Stimulated activated CD4-positive, alpha-beta T cell treated with anti-CD3 and anti-CD28 coated beads, TNF-alpha, amount 100 ng/mL, for 48 hours (primary cell): ENCODE data around the gene LRRC63.
"Not testable (repeated sequence)": the region's sequence is repeated elsewhere in the genome, so short reads cannot be mapped to it uniquely, and the experiment has no call there.

ENCODE experiments used
- DNase-seq, 3 donors: peaks; one replicate each; pipeline ENCODE4 v3.0.0-alpha.2; 2020; ENCODE audit warnings: low read depth in 3 of 3

Gene LRRC63

DNA sequence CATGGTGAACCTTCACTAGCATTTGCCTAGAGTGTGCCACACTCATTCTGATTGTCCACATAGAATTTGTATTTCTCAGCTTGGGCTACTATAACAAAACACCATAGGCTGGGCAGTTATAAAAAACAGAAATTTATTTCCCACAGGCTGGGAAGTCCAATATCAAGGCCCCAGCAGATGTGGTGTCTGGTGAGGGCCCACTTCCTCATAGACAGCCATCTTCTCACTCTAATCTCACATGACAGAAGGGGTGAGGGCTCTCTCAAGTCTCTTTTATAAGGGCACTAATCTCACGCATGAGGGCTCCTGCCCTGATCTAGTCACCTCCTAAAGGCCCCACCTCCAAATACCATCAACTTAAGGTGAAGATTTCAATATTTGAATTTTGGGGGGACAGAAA lies 53.6 kb downstream of the LRRC63 start:
- no peak for DNase-seq

DNA sequence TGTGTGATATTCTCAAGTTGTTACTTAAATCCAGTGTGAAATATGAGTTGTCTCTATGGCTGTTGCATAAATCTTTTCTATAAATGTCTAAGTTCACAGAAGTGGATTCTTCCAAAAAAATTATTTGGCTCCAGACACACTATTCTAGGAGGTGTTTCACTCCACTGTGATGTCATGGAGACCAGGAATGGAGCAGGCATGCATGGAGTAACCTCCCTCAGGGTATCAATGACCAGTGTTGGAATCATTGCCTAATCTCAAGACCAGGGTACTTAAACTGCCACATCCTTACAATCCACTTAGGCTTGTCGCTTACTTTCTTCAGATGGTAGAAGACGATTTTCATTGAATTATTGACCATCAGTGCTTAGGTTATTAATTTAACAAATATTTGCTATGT lies 55.4 kb downstream of the LRRC63 start:
- DNase-seq, result no peak

DNA sequence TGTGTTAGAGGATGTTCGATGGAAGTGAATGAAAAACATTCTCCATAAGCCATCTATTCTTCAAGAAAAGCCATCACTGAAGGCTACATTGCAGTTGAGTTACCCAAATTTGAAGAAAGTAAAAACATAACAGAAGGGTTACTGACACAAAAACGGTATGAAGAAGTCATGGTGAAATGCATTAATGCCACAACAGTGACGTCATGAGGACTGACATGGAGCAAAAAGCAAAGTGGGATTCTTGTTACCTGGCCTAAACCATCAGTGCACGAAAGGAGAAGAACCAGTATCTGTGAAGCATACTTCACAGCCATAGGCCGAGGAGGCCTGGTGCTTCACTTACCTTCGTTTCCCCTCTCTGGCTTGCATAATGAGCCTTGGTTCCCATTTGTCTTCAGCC lies 58.7 kb downstream of the LRRC63 start:
- no peak for DNase-seq

DNA sequence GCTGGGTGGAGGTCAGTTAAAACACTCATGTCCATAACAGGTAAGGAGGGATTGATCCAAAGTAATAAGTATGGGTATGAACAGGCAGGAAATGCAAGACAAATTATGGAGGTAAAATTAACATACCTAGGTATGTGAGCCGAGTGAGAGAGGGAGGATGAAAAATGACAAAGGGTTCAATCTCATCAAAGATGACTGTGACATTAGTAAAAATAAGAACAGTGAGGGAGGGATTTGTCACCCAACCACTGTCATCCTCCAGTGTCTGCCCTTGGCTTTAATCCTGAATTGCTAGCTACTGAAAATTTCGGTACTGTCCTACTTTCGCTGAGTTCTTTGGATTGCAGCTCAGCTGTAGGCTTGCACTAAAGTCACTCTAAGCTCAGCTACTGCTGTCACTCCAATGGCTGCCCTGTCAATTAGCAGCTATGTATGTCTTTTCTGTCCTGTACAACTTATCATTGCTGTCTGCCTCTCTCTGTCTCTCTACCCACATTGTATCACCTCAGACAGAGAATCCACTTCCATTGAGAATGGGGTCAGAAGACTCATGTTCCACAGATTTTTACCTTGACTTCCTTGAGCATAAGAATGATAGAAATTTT lies 62.5 kb downstream of the LRRC63 start:
- DNase-seq, result no peak

DNA sequence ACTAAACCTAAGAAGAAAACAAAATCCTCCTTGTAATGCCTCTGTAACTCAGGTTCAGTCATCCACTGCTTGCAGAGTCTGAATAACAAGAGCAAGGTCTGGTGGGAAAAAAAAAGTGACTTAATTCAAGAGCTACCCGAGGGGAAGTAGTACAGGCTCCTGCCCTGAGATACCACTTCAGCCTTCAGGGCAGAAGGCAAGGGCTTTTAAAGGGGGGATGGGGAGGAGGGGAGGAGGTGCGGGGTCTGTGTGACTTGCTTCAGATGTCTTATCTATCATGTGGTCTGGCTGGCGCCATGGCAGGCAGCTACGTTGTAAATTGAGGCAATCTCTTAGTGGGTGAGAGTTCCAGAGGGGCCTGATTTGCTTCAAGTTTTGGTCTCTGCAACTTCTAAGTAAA lies 66.7 kb downstream of the LRRC63 start:
- no peak for DNase-seq

DNA sequence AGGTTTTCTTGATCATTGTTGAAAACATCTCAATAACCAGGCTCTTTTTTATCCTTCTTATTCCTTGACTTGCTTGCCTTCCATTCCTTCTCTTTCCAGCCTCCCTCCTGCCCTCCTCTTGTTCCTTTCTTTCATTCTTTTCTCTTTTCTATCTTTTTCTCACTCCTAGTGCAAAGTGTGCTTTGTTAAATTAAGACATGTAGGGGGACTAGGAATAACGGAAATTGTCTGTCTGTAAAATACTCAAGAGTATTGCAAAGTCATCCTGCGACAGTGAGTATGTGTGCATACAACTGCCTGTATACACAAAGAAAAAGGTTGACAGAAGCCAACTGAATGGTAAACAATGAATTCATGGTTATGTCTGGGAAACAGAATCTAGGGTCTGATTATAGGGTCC lies 70.1 kb downstream of the LRRC63 start:
- DNase-seq, result no peak

DNA sequence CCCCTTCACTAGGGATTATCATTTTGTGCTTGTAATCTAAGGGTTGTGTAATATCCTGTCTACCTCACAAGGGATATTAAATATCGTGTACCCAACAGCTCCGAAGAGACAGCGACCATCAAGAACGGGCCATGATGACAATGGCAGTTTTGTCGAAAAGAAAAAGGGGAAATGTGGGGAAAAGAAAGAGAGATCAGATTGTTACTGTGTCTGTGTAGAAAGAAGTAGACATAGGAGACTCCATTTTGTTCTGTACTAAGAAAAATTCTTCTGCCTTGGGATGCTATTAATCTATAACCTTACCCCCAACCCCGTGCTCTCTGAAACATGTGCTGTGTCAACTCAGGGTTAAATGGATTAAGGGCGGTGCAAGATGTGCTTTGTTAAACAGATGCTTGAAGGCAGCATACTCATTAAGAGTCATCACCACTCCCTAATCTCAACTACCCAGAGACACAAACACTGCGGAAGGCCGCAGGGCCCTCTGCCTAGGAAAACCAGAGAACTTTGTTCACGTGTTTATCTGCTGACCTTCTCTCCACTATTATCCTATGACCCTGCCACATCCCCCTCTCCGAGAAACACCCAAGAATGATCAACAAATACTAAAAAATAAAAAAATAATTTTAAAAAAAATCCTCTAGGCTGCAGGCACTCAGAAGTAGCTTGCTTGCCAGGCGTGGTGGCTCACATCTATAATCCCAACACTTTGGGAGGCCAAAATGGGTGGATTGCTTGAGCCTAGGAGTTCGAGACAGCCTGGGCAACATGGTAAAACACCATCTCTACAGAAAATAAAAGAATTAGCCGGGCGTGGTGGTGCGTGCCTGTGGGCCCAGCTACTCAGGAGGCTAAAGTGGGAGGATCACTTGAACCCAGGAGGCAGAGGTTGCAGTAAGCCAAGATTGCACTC lies 72.4 kb downstream of the LRRC63 start:
- DNase-seq, result not testable (repeated sequence)

DNA sequence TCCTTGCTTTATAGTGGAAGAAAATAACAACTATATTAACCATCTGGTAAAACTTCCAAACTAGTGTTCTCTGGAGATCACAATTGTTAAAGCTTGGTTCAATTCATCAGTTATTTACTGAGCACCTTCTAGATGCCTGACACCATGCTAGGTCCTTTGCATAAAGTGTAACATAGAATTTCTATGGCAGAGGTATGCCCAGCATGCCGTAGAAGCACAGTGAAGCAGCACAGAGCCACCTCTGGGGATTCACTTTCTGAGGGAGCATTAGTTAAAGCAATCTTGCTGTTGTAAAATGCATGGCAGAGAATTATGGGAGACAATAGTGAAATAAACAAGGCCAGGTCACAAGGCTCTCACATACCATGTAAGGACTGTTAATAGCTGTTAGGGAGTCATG lies 75.2 kb downstream of the LRRC63 start:
- no peak for DNase-seq

DNA sequence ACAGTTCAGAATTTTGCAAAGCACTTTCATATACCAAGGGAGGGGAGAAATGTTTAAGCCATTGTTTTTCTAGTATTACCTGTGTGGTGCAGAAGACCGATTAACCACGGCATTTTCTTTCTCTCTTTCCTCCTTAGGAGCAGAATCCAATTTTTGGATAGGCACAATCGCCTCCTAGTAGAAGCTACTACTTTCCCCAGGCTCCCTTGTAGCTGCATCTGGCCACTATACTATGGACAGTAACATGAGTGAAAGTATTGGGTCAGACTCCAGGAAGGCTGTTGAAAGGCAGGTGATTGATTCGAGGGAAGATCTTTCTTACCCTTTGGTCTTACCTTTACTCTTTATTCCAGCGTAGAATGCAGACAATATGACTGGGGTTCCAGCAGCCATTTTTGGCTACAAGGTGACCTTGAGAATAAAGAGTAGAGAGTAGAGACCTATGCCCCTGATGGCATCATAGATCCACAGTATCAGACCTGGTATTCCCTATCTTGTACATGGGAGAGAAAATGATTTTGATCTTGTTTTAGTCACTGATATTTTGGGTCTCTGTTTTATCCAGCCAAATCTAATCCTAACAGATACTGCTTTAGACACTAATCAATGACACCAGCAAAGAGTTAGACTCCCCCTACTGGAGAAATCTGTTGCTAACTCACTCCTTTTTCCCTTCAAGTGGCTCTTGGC lies 77.0 kb downstream of the LRRC63 start:
- DNase-seq, result no peak

DNA sequence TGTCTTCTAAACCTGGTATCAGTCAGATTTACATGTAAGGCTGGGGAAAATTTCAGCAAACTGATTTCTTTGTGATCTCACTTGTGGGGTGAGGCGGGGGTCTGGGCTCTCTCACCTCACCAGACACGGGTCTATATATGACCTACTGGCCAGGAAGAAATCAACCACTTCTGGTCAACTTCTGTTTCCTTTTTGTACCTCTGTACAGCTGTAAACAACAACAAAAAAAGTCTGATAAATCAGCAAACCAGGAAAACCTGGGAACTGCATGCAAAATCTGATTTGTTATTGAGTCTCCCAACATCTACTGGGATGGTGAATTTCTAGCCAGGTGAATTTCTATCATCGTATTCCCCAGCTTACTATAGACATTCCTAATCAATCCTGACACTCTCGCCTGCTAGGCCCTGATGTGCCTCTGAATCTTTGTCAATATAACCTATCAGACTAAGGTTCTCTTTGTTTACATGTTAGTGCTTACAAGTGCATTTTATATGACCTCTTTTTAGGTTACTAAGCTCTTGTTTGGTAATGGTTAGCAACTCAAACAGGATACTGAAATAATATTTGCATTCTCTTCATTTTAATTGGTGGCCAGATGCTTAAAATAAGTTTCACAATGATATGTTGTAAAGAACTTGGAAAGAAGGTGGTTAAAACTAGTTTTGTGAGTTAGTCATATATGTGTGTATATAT lies 77.7 kb downstream of the LRRC63 start:
- DNase-seq, result no peak

DNA sequence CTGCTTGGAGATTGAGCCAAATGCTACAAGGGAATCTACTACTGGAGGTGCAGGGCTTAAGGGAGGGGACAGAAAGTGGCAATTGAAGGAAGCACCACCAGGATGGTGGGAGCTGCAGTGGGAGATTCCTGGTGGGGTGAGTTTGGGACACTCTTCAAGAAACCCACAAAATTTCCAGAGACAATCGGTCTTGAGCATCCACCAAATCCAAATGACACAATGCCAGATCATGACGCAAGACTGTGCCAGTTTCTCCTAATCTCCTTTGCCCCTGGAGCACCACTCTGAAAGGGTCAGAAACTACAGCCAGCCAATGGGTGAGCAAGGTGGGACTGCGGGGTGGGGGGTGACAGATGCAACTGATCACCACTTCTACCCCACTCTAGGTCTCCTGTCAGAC lies 78.7 kb downstream of the LRRC63 start:
- DNase-seq, result no peak

DNA sequence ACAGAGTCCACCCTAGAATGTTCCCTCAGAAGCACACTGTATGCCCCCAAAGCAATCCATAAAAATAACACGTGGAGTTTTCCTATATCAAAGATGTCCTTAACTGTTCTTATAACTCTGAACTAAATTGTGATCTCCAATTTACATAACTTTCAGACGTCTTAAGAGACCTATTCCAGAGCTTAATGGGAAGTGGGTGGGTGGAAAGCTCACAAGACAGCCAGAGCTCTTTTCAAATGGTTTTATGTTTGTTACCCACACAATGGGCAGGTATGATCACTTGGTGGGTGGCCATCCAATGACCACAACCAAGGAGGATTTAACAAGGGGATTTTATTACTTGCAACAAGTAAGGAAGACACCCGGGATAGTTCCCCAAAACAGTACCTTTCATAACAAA lies 81.7 kb downstream of the LRRC63 start:
- DNase-seq, result no peak

DNA sequence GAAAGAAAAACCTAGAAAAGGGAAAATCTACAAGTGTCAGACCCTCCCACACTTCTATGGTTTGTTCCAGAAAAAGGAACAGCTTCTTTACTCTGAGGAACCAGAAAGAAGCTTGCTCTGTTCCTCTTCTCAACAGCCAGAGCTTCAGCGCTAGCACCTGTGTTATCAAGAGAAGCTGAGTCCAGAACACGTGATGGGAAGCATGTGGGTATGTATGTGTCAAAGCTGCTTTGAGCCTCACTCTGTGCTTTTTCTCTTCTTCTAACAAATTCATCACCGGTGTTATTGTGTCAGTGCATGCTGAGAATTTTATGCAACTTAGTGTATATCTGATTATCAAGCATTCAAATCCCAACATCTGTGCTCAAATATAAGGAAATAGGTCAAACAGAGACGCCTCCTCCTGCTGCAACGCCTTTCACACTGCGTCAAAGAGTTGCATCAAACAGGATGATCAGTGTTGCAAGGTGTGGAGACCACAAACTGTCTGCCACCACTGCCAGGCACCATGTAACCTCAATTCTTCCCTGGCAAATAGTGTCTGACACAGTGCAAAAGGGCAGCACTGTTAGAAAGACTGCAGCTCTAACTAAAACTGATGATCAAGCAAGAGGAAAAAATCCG lies 83.9 kb downstream of the LRRC63 start:
- DNase-seq, result no peak

DNA sequence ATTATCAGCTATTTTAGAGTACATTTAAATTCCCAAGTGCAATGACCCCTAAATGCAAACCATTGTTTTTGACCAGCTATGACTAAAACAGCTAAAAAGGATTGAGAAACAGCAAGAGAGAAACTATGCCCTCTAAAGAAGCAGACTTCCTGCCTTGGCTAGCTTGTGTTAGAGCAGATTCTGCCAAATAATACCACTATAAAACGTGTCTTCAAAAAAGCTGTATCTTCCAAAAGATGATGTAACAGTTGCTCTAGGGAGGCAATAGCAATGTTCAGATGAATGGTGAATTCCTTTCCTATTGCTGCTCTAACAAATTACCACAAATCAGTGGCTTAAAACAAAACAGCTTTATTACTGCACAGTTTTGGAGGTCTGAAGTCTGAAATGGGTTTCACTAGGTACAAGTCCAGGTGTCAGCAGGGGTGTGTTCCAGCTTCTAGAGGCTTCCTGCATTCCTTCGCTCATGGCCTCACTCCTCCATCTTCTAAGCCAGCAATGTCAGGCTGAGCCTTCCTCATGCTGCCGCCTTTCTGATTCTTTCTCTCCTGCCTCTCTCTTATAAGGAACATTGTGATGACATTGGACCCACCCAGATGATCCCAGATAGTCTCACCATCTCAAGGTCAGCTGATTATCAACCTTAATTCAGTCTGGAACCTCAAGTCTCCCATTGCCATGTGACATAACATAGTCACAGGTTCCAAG lies 84.5 kb downstream of the LRRC63 start:
- no peak for DNase-seq

DNA sequence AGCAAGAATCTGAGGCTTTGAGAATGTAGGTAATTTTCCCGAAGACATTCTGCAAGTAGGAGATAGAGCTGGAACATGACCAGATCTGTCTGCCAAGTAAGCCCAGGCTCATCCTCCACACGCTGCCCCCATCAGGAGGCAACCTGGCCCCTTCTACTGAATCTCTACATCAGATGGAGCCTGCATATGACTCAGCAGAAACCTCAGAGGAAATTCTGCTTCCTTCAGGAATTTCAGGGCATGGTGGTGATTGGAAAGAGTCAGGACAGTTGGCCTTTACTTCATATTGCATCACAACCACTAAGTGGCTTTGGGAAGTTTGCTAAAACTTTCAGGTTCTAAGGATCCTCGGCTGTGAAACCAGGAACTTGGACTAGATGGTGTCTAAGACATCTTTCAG lies 85.2 kb downstream of the LRRC63 start:
- no peak for DNase-seq

DNA sequence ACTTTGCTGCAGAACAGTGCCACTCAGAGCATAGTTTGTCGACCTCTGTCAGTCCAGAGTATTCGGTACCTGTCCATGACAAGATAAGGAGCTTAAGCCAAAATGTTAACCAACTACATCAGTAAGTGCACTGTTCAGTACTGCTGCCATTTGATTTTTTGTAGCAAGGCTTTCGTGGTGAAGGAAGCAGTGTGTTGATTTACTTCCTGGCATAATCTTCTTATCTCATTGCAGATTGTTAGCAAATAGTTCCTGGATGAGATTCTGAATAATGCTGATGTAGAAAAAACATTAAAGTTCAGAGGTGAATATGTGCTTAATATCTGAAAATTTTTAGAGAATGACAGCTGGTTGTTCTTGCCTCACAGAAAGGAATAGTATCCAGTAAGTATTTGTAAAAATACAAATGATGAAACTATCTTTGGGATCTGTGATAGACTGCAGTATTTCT lies 85.7 kb downstream of the LRRC63 start:
- DNase-seq, result no peak

DNA sequence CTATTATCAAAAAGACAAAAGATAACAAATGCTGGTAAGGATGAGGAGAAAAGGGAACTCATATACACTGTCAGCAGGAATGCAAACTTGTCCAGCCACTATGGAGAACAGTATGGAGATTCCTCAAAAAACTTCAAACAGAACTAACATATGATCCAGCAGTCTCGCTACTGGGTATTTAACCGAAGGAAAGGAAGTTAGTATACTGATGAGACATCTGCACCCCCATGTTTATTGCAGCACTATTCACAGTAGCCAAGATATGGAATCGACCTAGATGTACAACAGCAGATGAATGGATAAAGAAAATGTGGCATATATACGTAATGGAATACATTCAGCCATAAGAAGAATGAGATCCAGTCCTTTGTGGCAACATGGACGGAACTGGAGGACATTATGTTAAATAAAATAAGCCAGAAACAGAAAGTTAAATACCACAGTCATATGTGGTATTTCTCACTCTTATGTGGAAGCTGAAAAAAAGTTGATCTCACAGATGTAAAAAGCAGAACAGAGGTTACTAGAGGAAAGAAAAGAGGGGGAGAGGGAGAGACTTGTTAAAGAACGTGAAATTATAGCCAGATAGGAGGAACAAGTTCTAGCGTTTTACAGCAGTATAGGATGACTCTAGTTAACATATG lies 92.1 kb downstream of the LRRC63 start:
- DNase-seq, result no peak

DNA sequence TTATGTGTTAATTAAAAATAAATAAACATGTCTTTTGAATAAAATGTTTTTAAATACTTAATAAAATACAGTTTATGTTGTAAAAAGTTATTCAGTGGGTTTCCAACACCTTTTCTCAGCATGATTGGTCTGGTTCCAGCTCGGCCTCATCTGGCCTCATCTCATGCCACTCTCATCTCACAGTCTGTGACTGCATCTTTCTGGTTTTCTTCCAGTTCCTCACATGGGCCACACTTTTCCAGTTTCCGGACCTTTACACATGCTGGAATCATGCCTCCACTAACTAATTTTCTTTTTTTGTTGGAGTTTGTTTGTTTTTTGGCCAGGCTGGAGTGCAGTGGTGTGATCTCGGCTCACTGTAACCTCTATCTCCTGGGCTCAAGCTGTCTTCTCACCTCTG lies 92.8 kb downstream of the LRRC63 start:
- no peak for DNase-seq

DNA sequence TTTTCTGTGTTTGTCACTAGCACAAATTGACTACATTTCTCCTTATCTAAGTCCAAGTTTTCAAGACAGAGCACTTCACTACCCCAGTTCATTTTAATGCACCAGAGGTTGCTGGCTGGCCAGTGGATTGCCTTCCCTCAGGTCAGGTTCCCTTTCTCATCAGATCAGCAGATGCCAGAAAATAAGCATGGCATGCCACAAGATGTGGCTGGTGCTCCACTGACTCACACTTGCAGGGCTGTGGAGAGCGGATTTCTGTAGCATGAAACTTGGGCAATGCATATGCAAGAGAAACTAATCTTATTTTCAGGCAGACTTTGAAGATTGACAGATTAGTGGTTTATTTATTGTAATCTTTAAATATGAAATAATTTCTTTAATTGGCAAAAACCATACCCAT lies 95.8 kb downstream of the LRRC63 start:
- no peak for DNase-seq

DNA sequence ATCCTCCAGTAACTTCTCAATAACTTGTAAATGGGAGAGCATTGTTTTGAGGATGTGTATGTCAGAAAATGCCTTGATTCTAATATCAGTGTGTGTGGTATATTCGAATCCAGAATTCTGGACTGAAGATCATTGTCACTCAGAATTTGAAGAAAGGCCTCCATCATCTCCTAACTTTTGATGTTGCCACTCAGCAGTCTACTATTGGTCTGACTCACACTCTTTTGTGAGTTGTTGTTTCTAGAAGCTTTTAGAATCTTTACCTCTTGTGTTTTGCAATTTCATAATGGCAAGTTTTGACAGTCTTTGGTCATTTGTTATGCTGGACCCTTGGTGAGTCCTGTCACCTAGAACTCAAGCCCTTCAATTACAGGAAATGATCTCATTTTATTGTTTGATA lies 98.3 kb downstream of the LRRC63 start:
- no peak for DNase-seq

DNA sequence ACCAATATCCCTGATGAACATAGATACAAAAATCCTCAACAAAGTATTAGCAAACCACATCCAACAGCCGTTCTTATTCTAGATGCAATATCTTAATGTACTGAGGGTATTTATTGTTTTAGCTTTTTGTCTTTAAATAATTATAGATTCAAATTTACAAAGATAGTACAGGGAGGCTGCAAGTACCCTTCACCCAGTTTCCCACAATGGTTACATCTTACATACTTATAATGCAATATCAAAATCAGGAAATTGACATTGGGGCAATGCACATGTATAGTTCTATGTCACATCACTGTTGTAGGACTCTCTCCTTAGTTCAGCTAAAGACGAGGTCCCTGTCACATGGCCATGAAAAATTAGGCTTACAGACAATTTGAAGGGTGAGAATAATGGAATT lies 99.5 kb downstream of the LRRC63 start:
- DNase-seq, result no peak
